Eye (tissue), 1 donor: ENCODE results near the gene NEAT1.
A peak's percentile ranks its signal among the peaks of the same experiment; 100 is the strongest.

Experiments used
- DNase-seq: peaks from one replicate; pipeline ENCODE4 v3.0.0-alpha.2; 2015

NEAT1 gene

DNA sequence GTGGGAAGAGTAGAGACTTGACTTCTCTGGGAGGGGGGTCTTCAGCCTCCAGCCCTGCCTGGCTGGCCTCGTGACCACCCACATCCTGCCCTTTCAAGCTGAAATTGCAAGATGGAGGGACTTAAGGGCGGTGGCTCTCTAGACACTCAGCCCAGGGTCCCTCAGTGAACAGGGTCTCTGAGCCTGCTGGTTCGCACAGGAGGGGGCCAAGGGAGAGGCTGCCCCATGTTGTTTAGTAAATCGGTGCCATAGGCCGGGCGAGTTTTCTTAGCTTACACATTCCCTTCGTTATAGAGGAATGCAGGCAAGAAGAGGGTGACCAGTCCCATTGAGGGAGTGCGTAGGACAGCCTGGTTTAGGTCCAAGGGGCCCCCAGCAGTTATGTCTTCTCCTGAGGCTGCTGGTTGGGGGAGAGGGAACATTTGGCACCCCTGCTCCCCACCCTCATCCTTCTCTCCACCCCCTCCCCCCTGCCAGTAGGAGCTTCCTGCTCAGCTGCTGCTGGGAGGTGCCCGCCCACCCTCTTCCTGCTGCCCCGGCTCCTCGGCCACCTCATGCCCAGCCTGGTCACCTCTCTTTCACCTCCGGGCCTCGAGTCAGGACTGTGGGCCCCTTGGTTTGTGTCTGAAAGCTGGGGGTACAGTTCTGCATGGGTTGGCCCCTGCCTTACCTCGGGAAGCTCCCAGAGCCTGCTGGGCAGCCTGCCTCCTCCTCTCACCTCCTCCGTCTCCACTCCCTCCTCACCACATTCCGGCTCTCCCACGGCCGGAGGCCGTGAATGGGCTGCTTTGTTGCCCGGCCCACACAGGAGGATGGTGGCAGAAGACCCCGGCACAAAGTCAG lies 32.3 kb upstream of the NEAT1 start:
- no peak for DNase-seq

DNA sequence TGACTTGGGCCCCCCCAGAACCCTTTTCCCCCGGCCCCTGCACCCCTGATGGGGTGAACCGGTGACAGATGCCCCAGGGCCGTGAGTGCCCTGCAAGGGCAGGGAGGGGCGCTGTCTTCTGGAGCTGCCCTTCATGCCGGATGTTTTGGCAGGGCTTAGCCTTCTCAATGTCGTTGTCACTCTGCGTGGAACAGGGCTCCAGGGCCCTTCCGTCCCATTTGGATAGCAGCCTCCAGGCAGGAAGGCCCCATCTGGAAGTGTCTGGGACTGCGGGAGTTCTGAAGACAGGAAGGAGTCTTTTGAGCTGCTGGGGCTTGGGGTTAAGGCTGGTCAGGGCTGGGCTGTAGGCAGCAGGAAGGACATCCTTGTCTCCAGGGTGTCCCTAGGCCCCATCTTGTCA lies 31.6 kb upstream of the NEAT1 start:
- DNase-seq = peak; percentile 29

DNA sequence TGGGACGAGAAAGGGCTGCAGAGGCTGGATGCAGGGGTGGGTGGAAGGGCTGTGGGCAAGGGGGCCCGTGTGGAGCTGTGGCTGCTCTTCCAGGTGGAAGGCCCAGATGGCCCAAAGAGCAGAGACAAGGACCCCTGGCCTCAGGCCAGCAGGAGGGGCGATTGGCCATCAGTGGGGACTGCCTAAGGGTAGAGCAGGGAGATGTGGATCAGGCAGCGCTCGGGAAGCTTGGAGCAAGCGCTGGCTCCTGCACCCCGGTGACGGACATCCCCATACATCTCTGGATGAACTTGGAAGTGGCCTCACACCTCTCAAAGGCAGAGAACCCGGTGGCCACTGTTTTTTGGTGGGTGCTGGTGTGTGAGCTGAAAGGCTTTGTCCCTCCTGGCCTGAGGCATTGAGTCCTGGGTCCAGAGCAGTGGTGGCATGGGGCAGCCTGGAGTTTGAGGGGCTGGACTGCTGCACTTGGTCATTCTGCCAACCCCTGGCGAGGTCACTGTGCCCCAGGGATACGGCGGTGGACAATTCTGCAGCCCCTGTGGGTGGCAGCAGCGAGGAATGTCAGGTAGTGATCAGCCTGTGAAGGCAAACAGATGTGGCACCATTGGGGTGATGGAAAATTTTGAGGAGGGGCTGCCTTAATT lies 30.3 kb upstream of the NEAT1 start:
- DNase-seq = no peak

DNA sequence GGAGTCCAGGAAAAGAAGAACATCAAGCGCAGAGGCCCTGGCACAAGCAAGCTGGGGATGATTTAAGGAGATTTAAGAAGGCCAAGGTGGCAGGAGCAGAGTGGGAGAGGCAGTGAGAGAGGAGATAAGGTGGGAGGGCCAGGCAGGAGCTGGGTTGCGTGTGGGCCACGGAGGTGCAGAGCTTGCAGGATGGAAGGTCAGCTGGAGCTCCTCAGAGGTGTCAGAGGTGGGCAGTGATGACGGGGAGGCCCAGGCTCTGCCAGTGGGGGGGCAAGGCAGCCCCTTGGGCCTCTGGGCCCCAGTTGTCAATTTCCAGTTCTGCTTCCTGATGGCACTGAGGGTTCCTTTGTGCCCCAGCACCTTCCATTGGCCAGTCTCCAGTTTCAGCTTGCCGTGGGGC lies 29.7 kb upstream of the NEAT1 start:
- no peak for DNase-seq

DNA sequence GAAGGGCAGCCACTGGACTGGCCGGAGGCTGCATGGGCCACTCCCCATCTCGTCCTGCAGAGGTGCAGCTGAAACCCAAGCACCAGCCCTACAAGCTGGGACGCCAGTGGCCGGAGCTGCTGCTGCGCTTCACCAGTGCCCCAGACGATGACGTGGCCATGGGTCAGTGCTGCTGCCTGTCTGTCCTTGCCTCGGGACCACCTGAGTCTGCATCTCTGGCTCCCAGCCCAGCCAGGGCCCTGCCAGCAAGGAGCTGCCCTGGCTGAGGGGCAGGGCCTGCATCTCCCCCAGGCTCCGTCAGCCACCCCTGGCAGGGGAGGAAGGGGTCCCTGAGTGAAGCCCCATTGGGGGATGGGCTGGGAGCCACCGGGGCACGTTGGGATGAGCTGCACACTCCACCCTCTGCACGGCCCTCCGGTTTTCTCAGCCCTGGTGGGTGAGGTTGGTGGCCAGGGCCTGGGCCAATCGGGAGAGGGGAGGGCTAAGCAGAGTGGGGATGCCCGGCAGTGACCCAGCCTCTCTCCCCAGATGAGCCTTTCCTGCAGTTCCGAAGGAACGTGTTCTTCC lies 29.0 kb upstream of the NEAT1 start:
- no peak for DNase-seq

DNA sequence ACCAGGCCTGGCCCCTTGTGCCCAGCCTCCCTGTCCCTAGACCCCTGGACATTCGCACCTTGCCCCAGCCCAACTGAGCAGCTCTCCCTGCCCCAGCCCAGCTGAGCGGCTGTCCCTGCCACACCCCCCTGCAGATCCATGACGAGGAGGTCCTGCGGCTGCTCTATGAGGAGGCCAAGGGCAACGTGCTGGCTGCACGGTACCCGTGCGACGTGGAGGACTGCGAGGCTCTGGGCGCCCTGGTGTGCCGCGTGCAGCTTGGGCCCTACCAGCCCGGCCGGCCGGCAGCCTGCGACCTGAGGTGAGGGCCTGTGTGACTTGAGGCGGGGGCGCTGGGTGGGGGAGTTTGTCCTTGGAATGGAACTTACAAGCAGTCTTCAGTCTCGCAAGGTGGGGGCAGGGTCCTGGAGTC lies 28.5 kb upstream of the NEAT1 start:
- no peak for DNase-seq

DNA sequence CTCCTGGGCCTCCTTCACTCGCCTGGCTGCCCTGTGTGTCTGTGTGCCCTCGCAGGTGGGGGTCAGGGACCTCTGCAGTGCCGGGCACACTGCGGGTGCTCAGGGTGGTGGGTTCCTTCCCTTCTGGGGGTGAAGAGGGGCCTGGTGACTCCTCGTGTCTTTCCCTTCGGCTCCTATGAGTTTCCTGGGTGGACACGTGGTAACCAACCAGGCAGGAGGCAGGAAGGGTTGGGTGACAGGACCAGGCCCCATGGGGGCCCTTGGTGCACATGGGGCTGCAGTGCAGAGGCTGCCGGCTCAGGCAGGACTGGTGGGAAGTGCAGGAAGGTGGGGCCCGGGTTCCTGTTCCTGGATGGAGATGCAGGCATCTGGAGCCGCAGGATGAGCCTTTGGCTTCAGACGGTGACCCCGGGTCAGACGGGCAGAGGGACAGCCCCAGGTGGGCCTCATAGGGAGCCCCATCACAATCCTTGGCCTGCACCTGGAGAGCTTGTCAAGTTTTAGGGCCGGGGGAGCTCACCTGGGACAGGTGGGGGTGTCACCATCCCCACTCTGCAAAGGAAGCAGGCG lies 26.6 kb upstream of the NEAT1 start:
- no peak for DNase-seq

DNA sequence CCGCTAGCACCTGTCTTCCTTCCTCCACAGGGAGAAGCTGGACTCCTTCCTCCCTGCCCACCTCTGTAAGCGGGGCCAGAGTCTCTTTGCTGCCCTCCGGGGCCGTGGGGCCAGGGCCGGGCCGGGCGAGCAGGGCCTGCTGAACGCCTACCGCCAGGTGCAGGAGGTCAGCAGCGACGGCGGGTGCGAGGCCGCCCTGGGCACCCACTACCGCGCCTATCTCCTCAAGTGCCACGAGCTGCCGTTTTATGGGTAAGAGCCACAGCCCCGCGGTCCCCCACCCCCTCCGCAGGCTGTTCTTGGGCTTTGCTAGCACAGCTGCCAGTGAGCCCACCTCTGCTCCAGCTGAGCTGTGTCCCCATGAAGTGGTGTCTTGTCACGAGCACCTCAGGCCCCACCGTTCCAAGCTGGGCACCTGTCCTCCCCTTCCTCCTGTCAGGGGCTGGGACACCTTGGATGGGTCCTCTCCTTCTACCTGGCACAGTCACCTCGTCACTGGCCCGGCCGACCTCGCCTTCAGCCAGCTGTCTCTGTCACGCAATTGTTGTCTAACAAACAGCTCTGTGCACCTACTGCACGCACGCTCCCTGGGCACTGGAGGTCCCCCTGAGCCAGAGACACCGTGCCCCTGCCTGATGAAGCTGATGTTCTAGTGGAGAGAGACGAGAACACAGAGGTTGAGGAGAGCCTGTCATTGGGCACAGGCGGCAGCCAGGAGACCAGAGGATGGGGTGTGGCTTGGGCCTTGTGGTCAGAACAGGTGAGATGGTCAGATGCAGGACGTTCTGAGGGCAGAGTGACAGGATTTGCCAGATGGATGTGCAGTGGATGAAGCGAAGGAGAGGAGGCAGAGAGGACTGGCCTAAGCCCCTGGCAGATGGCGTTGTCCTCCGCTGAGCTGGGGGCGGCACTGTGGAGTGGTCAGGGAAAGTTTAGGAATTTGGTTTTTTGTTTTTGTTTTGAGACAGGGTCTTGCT lies 25.5 kb upstream of the NEAT1 start:
- DNase-seq = no peak

DNA sequence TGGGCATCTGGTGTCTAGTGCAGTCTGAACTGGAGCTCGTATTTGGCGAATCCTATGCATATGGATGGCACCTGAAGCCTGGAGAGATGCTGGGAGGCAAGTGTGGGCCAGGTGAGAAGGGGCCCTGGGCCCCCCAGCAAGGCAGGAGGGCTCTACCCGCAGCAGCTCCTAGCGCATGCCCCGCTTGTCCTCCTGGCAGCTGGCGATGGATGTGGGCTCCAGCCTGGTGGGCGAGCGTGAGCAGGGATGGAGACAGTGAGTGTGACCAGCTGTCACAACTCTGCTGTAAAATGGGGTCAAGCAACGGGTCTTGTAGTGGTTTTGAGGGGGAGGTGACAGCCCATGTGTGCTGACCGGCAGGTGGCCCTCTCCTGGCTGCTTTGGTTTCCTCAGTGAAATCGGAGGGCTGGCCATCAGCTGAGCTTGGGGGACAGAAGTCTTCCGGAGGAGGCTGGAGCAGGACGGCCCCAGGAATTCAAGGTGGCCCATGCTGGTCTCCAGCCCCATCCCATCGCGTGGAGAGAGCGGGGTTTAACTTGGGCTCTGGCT lies 24.2 kb upstream of the NEAT1 start:
- peak; percentile 58 for DNase-seq

DNA sequence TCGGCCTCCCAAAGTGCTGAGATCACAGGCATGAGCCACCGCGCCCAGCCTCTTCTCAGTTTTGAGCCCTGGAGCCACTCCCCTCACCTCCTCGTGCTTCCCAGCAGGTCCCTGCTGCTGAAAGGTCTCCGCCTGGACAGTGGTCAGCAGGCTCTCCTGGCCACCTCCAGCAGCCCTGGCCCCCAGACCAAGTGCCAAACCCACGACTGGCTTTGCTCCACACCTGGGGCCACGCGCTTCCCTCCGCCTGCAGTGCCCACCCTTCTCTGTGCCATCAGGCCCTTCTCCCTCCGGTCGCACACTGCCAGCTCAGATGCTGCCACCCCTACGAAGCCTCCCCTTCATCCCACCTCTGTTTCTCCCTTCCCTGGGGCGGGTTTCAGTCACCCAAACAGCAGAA lies 23.3 kb upstream of the NEAT1 start:
- no peak for DNase-seq

DNA sequence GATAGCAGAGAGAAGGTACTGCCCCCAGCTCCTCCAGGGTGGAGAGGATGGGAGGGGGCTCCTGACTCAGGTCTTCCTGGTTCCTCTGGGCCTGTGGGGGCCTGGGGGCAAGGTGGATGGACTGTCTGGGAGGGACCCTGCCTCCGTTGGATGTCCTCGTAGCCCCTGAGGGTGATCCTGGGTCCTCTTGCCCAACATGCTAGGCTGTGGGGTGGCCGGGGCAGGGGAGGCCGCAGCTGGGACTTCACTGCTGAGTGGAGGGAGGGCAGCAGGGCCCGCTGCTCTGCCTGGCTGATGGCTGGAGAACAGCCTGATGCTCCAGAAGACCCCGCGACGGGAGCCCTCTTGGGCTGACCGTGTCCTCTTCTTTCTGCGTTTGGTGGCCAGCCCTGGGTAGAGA lies 22.8 kb upstream of the NEAT1 start:
- DNase-seq = no peak

DNA sequence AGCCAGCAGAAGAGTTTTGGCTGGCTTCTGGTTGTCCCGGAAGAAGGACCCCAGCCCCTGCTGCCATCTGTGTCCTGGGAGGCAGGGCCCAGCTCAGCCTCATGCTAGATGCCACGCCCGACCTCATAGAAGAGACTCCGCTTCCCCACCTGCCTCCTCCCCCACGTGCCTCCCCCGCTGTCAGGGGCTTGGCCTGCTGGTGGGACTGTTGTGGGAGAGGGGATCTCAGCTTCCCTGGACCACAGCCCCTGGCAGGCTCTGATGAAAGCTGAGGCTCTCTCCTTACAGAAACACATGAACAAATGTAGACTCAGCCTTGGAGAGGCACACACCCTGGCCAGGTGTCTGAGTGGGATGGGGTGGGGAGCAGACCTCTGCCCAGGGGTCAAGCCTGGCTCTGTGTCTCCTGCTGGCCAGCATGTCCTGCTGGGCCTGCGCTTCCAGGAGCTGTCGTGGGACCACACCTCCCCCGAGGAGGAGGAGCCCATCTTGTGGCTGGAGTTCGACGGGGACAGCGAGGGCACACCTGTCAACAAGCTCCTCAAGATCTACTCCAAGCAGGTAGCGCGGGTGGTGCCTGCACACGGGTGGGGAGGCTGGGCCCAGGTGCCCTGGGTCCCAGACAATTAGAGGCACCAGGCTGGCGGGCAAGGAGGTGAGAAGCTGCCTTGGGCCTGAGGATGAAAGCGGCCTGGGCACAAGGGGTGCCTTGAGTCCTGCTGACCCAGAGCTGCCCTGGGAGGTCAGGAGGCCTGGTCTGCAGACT lies 22.1 kb upstream of the NEAT1 start:
- no peak for DNase-seq

DNA sequence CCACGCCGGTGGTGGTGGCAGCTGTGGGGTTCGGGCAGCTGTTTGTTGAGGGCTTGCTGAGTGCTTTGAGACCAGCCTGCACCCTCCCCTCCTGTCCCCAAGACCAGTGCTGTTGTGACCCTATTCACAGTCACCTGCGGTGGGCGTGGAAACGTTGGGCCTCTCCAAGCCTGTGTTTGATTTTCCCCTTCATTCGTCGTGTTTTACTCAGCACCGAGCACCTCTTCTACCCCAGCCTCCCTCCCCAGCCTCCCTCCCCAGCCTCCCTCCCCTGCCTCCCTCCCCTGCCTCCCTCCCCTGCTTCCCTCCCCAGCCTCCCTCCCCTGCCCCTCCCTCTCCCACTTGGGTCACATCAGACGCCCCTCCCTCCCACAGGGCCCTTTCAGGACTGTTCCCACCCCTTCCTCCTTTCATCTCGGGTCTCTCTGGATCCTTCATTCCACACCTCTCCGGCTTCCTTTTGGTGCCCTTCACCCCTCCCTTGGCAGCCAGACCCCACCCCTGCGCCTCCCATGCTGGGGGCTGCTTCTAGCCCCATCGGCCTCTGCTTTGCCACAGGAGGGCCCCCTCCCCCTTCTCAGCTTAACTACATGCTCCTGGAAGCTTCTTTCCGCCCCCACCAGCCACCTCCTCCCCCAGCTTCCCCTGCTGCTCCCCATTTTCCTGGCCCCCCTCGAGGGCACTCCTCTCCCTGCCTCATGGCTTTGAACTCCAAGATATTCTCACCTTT lies 21.4 kb upstream of the NEAT1 start:
- DNase-seq = no peak

DNA sequence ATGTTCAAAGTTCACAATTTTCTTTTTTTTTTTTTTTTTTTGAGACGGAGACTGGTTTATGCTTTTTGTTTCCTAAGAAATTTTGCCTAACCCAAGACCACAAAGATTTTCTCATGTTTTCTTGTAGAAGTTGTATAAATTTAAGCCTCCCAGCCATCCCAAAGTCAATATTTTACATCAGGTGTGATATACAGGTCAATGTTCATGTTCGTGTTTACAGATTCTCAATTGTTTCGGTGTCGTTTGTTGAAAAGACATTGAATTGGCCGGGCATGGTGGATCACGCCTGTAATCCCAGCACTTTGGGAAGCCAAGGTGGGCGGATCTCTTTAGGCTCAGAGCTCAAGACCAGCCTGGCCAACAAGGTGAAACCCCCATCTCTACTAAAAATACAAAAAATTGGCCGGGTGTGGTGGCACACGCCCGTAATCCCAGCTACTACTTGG lies 20.8 kb upstream of the NEAT1 start:
- no peak for DNase-seq

DNA sequence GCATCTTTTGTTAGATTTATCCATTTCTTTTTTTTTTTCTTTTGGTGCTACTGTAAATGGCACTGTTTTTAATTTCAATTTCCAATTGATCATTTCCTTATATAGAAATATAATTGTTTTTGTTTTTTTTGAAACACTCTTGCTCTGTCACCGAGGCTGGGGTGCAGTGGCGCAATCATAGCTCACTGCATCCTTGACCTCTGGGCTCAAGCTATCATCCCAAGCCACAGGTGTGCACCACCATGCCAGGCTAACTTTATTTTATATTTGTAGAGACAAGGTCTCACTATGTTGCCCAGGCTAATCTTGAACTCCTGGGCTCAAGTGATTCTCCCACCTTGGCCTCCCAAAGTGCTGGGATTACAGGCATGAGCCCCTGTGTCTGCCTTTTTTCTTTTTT lies 19.8 kb upstream of the NEAT1 start:
- no peak for DNase-seq

DNA sequence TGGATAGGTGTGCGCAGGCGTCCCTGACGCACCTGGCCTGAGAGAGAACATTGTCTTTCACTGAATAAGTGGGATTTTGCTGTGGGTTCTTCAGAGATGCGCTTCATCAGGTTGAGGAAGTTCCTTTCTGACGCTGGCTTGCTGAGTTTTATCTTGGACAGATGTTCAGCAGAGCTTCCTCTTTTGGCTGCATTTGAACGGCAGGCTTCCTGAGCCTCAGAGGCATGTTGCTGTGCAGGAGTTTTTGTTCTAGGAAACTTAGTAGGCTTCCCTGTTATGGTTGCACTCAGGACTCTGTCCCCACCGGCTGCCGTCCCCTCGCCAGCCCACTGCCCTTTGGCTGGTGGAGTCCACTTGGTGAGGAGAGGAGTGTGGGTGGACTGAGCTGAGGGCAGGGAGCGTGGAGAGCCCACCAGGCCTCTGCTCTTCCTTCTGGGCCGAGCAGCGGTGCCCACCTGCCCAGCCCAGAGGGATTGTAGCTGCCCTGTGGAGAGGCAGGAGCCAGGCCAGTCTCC lies 18.9 kb upstream of the NEAT1 start:
- DNase-seq = no peak

DNA sequence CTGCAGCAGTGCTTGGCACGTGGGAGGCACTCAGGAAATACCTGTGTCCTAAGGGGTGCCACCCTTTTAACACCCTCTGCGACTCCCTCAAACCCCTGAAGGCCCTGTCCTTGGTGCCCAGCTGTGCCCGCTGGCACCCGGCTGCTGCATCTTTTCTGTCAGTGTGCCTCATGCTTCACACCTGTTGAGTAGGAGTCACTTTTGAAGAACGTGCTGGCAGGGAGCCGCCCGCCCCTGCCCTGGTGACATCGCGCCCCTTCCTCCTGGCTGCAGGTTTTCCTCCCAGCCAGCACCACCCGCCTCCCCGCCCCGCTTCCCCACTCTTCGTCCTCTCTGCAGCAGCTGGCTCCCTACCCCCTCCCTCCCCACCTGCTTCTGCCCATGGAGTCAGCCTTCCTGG lies 18.4 kb upstream of the NEAT1 start:
- no peak for DNase-seq

DNA sequence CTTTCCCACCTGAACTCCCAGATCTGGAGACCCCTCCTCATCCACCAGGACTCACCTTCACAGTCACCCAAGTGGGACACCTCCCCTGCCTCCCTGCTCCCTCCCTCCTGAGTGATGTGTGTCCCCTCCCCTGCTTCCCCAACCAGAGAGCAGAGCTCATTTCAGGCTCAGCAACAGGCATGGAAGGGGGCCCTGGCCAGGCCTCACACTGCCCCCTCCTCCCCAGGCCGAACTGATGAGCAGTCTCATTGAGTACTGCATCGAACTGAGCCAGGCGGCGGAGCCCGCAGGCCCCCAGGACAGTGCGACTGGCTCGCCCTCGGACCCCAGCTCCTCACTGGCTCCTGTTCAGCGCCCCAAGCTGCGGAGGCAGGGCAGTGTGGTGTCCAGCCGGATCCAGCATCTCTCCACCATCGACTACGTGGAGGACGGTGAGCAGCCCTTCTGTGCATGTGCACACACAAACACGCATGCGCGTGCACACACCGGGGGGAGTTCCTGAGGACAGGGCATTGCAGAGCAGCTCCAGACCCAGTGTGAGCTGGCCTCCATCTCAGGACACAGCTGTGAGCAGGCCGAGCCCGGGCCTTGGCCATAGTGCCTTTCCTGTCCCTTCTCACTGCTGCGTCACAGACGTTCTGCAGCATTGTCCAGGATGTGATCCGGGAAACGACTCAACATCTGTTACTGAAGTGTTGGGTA lies 17.8 kb upstream of the NEAT1 start:
- DNase-seq = no peak

DNA sequence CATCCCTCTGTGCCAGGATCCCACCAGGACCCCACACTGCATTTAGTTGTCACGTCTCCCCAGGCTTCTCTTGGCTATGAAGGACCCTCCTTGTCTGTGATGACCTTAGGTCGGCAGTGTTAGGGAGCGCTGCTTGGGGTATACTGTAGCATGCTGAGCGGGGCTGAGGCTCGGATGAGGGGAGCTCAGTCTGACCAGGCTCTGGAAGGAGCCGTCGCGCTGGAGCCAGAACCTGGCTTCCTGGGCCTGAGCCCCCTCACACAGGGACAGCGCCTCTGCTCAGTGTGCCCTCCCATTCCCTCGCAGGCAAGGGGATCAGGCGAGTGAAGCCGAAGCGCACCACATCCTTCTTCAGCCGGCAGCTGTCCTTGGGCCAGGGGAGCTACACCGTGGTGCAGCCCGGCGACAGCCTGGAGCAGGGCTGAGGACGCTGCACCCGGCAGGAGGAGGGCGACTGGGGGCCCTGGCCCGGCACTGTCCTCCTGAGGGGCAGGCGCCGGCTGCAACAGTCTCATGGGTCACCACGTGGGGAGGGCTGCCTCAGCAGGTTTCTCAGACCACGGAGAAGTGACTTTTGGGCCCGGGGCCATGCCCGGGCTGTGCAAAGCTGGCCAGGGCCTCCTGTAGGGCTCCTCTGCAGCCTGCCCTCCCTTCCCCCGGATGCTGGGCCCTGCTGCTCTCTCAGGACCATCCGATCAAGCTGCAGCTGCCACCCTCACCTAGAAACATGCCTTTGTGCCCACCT lies 11.5 kb upstream of the NEAT1 start:
- no peak for DNase-seq
